Urinary bladder (tissue), 4 donors: ENCODE results near the gene ANKRD44. TPM values are rescaled to one million over a fixed set of nuclear protein-coding genes. Genes with fewer than 3 reads are reported as not detected.
A peak's percentile ranks its signal among the peaks of the same experiment; 100 is the strongest.

Experiments used
- DNase-seq: peaks from one replicate; pipeline ENCODE4 v3.0.0-alpha.2; 2015; ENCODE audit errors: extremely low spot score
- H3K27ac ChIP-seq: one replicate; pipeline ENCODE4 v1.5.1; 2013; ENCODE audit warnings: low read depth, mild to moderate bottlenecking, moderate library complexity
- H3K36me3 ChIP-seq: one replicate; pipeline ENCODE4 v1.6.1; 2013; ENCODE audit warnings: mild to moderate bottlenecking, moderate library complexity; ENCODE audit not compliant: insufficient read depth
- H3K4me1 ChIP-seq: one replicate; pipeline ENCODE4 v1.6.1; 2013; ENCODE audit warnings: mild to moderate bottlenecking, moderate library complexity; ENCODE audit not compliant: insufficient read depth
- H3K4me3 ChIP-seq: one replicate; pipeline ENCODE4 v1.5.1; 2013; ENCODE audit warnings: low read depth, low read length
- WGBS: extraction: QIAGEN DNeasy Blood & Tissue Kit; methylation state at CpG from one replicate; pipeline ENCODE4 v1.1.7; 2013; 5-methylcytosine and 5-hydroxymethylcytosine counted together
- polyA plus RNA-seq: library from polyadenylated mRNA; stranded (reverse); fragments of 200-250 nt; gene quantifications from one replicate; pipeline ENCODE4 v1.2.3, GENCODE V29; 2013
- total RNA-seq: library from RNA; depleted of rRNA; stranded (reverse); fragments of >200 nt; gene quantifications from one replicate; pipeline ENCODE4 v1.2.3, GENCODE V29; 2014
- donor health status: healthy with polysubstance abuse.
- donor health status: healthy.

ANKRD44 gene
- total and polyA plus RNA-seq, 2 donors = 17.5 to 39.4 TPM

- 80% methylated on average over 2 of the region's 2 CpGs for WGBS
- Histone ChIP-seq H3K4me1 (no peaks in the 10 kb centered on the region), H3K27ac (no peak overlapping the region), H3K4me3 (no peak overlapping the region), H3K36me3 (no peaks in the 10 kb centered on the region)
- no peak for DNase-seq
Measured at GRCh38 chr2:197057959-197058358, 252.6 kb downstream of the ANKRD44 start.

GRCh38 chr2:197055045-197055444 lies 255.5 kb downstream of the ANKRD44 start:
- H3K4me3 ChIP-seq = no peak overlapping the region
- no peak overlapping the region for H3K27ac ChIP-seq
- no peaks in the 10 kb centered on the region for H3K4me1 ChIP-seq
- DNase-seq = no peak
- H3K36me3 ChIP-seq = no peaks in the 10 kb centered on the region

- no peak overlapping the region for H3K4me3 ChIP-seq
- 81% methylated on average over 1 of the region's 1 CpG for WGBS
- no peak overlapping the region for H3K27ac ChIP-seq
- no peaks in the 10 kb centered on the region for H3K36me3 ChIP-seq
- no peaks in the 10 kb centered on the region for H3K4me1 ChIP-seq
- DNase-seq = no peak
Measured at GRCh38 chr2:197054437-197054836, 256.1 kb downstream of the ANKRD44 start.

- H3K27ac ChIP-seq = no peak overlapping the region
- no peak for DNase-seq
- H3K4me3 ChIP-seq = no peak overlapping the region
- H3K4me1 ChIP-seq = no peaks in the 10 kb centered on the region
- no peaks in the 10 kb centered on the region for H3K36me3 ChIP-seq
- 54% methylated on average over 4 of the region's 4 CpGs for WGBS
Measured at GRCh38 chr2:197052356-197052755, 258.2 kb downstream of the ANKRD44 start.

- Histone ChIP-seq H3K4me1 (no peaks in the 10 kb centered on the region), H3K27ac (no peak overlapping the region)
Measured at GRCh38 chr2:197045115-197045514, 265.5 kb downstream of the ANKRD44 start.

GRCh38 chr2:197042739-197043196 lies 267.8 kb downstream of the ANKRD44 start:
- Histone ChIP-seq H3K27ac (no peak overlapping the region), H3K4me3 (no peak overlapping the region), H3K4me1 (no peaks in the 10 kb centered on the region), H3K36me3 (no peaks in the 10 kb centered on the region)
- no peak for DNase-seq
- WGBS = 82% methylated on average over 5 of the region's 5 CpGs

More at GRCh38 chr2:197045115-197045514, 265.5 kb downstream of the ANKRD44 start:
- no peak overlapping the region for H3K4me3 ChIP-seq
- no peak for DNase-seq
- no peaks in the 10 kb centered on the region for H3K36me3 ChIP-seq

- DNase-seq = no peak
- Histone ChIP-seq H3K4me3 (no peak overlapping the region), H3K36me3 (no peaks in the 10 kb centered on the region), H3K4me1 (no peaks in the 10 kb centered on the region), H3K27ac (no peak overlapping the region)
- over 99% methylated on average over 2 of the region's 2 CpGs for WGBS
Measured at GRCh38 chr2:197037863-197038398, 272.6 kb downstream of the ANKRD44 start.

- 47% methylated on average over 1 of the region's 1 CpG for WGBS
- DNase-seq = no peak
- H3K4me3 ChIP-seq = no peak overlapping the region
- H3K36me3 ChIP-seq = no peaks in the 10 kb centered on the region
- H3K27ac ChIP-seq = no peak overlapping the region
- no peaks in the 10 kb centered on the region for H3K4me1 ChIP-seq
Measured at GRCh38 chr2:197035002-197035401, 275.6 kb downstream of the ANKRD44 start.

GRCh38 chr2:197034292-197034691 lies 276.3 kb downstream of the ANKRD44 start:
- no peak overlapping the region for H3K4me3 ChIP-seq
- peak; percentile 17 for DNase-seq
- H3K4me1 ChIP-seq = no peaks in the 10 kb centered on the region
- H3K36me3 ChIP-seq = no peaks in the 10 kb centered on the region
- no peak overlapping the region for H3K27ac ChIP-seq
- WGBS = 63% methylated on average over 5 of the region's 5 CpGs

GRCh38 chr2:197033222-197033621 lies 277.4 kb downstream of the ANKRD44 start:
- DNase-seq = no peak
- Histone ChIP-seq H3K4me1 (no peaks in the 10 kb centered on the region), H3K36me3 (no peaks in the 10 kb centered on the region), H3K27ac (no peak overlapping the region), H3K4me3 (no peak overlapping the region)
- 92% methylated on average over 2 of the region's 2 CpGs for WGBS

- Histone ChIP-seq H3K4me1 (no peaks in the 10 kb centered on the region), H3K4me3 (no peak overlapping the region), H3K36me3 (no peaks in the 10 kb centered on the region), H3K27ac (no peak overlapping the region)
- DNase-seq = no peak
Measured at GRCh38 chr2:197031803-197032202, 278.8 kb downstream of the ANKRD44 start.

GRCh38 chr2:197030090-197030489 lies 280.5 kb downstream of the ANKRD44 start:
- Histone ChIP-seq H3K27ac (no peak overlapping the region), H3K36me3 (no peaks in the 10 kb centered on the region), H3K4me1 (no peaks in the 10 kb centered on the region), H3K4me3 (no peak overlapping the region)
- no peak for DNase-seq
- 91% methylated on average over 3 of the region's 3 CpGs for WGBS

GRCh38 chr2:197028633-197029032 lies 281.9 kb downstream of the ANKRD44 start:
- Histone ChIP-seq H3K4me3 (no peak overlapping the region), H3K27ac (no peak overlapping the region), H3K4me1 (no peaks in the 10 kb centered on the region), H3K36me3 (peaks cover 2% of the 10 kb centered on the region)
- 86% methylated on average over 3 of the region's 3 CpGs for WGBS
- DNase-seq = no peak

- peaks cover 2% of the 10 kb centered on the region for H3K36me3 ChIP-seq
- H3K27ac ChIP-seq = no peak overlapping the region
- no peak for DNase-seq
- H3K4me1 ChIP-seq = no peaks in the 10 kb centered on the region
- 64% methylated on average over 4 of the region's 4 CpGs for WGBS
- H3K4me3 ChIP-seq = no peak overlapping the region
Measured at GRCh38 chr2:197028230-197028629, 282.4 kb downstream of the ANKRD44 start.

GRCh38 chr2:197024206-197024605 lies 286.4 kb downstream of the ANKRD44 start:
- DNase-seq = no peak
- Histone ChIP-seq H3K4me3 (no peak overlapping the region), H3K4me1 (no peaks in the 10 kb centered on the region), H3K36me3 (peaks cover 2% of the 10 kb centered on the region), H3K27ac (no peak overlapping the region)
- WGBS = 72% methylated on average over 2 of the region's 2 CpGs
